ENCODE data around the gene GKN1. TPM values are rescaled to one million over a fixed set of nuclear protein-coding genes. Genes with fewer than 3 reads are reported as not detected.

GKN1 gene
- total RNA-seq, 1 experiment from 2014 or later, result not detected

DNA sequence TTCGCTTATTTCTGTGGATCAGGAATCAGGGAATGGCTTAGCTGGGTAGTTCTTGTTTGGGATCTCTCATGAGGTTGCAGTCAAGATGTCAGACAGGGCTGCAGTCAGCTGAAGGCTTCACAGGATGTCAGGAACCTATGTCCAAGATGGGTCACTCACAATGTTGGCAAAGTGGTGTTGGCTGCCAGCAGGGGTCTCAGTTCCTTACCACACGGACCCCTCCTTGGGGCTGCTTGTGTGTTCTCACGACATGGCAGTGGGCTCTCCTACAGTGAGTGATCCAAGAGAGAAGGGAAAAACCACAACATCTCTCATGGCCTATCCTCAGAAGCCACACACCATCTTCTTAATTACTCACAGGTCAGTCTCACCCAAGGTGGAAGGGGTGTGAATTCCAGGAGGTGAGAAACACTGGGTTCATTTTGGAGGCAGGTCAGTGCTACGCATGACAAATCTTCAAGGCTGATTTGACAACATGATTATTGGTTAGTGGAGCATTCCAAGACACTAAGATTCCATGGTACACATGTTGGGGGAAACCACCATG, 37.2 kb downstream of the GKN1 start:
- peaks cover 16% of the 10 kb centered on the region for H3K4me1 Mint-ChIP-seq
- no peak for ATAC-seq
- H3K9me3 Mint-ChIP-seq, result no peaks in the 10 kb centered on the region
- no peak overlapping the region for H3K4me3 Mint-ChIP-seq
- no peak for DNase-seq (ENCODE audit: low spot score)
- ChIA-PET CTCF (interaction anchor here (0.9 to 1.1 kb wide), 2 partner anchors 68 kb away, joined by 4 to 5 read pairs; no protein-coding TSS in a partner anchor), POLR2A (no interaction called here)
- peaks cover 32% of the 10 kb centered on the region for H3K27me3 Mint-ChIP-seq (ENCODE audit: low read depth)
- no peak for TF ChIP-seq ZNF416 (CRISPR knock-in tag; IDR thresholded peaks at IDR 0.05)
- no peak for TF ChIP-seq CREM (CRISPR knock-in tag; IDR thresholded peaks at IDR 0.05)
- TF ChIP-seq ESRRA (CRISPR knock-in tag; IDR thresholded peaks at IDR 0.05; ENCODE audit: borderline replicate concordance), result no peak
- no peak for TF ChIP-seq GRHL2 (CRISPR knock-in tag; IDR thresholded peaks at IDR 0.05; ENCODE audit: insufficient replicate concordance, severe bottlenecking)
- TF ChIP-seq GABPB1 (CRISPR knock-in tag; IDR thresholded peaks at IDR 0.05), result no peak
- TF ChIP-seq IRF2 (CRISPR knock-in tag; IDR thresholded peaks at IDR 0.05; ENCODE audit: borderline replicate concordance, low read depth), result no peak
- no peak for TF ChIP-seq FOXK1 (CRISPR knock-in tag; IDR thresholded peaks at IDR 0.05)
- TF ChIP-seq ZNF423 (CRISPR knock-in tag; IDR thresholded peaks at IDR 0.05), result no peak
- TF ChIP-seq, protein P1, sequence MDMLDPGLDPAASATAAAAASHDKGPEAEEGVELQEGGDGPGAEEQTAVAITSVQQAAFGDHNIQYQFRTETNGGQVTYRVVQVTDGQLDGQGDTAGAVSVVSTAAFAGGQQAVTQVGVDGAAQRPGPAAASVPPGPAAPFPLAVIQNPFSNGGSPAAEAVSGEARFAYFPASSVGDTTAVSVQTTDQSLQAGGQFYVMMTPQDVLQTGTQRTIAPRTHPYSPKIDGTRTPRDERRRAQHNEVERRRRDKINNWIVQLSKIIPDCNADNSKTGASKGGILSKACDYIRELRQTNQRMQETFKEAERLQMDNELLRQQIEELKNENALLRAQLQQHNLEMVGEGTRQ (CRISPR knock-in tag; IDR thresholded peaks at IDR 0.05), result no peak
- H3K27ac Mint-ChIP-seq, result no peak overlapping the region
- H3K36me3 Mint-ChIP-seq, result no peaks in the 10 kb centered on the region

DNA sequence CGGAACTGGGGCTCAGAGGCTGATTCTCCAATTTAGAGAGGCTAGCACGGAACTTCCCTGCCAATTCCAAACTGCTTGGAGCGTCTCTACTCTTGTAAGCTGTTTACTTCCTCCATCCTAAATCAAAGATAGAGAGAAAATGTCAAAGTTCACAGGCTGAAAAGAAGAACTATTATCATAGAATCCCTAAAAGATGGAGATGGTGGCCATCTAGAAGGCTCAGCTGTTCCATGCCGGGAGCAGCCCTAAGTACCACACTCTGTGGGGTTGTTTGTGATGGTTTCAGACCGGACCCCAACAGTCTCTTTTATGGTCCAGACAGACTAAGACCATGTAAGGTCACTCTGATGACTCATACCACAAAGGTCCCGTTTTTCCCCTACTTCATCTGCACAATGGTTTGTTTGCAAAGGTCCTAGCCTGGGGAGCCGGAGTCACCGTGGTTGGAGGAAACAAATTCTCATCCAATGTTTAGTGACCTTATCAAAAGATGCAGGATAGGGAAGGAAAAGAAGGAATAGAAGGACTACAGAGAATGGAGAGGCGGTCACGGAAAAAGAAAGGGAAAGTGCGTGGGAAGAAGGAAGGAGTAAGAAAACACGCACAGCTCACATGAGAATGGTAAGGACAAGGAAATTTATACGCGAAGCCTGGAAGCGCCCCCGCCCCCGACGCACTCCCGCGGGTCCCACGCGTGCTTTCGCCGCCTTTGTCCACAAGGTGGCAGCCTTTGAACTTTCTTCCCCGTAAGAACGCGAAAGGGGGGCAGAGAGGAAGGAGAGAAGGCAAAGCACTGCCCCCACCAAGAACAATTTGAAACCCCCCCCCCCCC, 38.1 kb downstream of the GKN1 start:
- DNase-seq (ENCODE audit: low spot score), result no peak
- no peak overlapping the region for H3K27ac Mint-ChIP-seq
- POLR2A ChIA-PET, result interaction anchor here (0.6 kb wide), 1 partner anchor 634 kb away, joined by 5 read pairs; no protein-coding TSS in a partner anchor

More for the DNA sequence above, 38.1 kb downstream of the GKN1 start:
- Mint-ChIP-seq H3K4me1 (peaks cover 21% of the 10 kb centered on the region), H3K9me3 (no peaks in the 10 kb centered on the region), H3K36me3 (no peaks in the 10 kb centered on the region), H3K27me3 (ENCODE audit: low read depth) (peaks cover 32% of the 10 kb centered on the region), H3K4me3 (peak overlapping the region; percentile 74)
- CTCF ChIA-PET, result interaction anchor here (0.6 to 1.3 kb wide), 13 partner anchors 16 to 588 kb away, joined by 3 to 8 read pairs (median 4); no protein-coding TSS in a partner anchor
- TF ChIP-seq, protein P2, sequence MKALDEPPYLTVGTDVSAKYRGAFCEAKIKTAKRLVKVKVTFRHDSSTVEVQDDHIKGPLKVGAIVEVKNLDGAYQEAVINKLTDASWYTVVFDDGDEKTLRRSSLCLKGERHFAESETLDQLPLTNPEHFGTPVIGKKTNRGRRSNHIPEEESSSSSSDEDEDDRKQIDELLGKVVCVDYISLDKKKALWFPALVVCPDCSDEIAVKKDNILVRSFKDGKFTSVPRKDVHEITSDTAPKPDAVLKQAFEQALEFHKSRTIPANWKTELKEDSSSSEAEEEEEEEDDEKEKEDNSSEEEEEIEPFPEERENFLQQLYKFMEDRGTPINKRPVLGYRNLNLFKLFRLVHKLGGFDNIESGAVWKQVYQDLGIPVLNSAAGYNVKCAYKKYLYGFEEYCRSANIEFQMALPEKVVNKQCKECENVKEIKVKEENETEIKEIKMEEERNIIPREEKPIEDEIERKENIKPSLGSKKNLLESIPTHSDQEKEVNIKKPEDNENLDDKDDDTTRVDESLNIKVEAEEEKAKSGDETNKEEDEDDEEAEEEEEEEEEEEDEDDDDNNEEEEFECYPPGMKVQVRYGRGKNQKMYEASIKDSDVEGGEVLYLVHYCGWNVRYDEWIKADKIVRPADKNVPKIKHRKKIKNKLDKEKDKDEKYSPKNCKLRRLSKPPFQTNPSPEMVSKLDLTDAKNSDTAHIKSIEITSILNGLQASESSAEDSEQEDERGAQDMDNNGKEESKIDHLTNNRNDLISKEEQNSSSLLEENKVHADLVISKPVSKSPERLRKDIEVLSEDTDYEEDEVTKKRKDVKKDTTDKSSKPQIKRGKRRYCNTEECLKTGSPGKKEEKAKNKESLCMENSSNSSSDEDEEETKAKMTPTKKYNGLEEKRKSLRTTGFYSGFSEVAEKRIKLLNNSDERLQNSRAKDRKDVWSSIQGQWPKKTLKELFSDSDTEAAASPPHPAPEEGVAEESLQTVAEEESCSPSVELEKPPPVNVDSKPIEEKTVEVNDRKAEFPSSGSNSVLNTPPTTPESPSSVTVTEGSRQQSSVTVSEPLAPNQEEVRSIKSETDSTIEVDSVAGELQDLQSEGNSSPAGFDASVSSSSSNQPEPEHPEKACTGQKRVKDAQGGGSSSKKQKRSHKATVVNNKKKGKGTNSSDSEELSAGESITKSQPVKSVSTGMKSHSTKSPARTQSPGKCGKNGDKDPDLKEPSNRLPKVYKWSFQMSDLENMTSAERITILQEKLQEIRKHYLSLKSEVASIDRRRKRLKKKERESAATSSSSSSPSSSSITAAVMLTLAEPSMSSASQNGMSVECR (CRISPR knock-in tag; IDR thresholded peaks at IDR 0.05; ENCODE audit: borderline replicate concordance), result no peak
- TF ChIP-seq, protein P3, sequence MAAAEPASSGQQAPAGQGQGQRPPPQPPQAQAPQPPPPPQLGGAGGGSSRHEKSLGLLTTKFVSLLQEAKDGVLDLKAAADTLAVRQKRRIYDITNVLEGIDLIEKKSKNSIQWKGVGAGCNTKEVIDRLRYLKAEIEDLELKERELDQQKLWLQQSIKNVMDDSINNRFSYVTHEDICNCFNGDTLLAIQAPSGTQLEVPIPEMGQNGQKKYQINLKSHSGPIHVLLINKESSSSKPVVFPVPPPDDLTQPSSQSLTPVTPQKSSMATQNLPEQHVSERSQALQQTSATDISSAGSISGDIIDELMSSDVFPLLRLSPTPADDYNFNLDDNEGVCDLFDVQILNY (CRISPR knock-in tag; IDR thresholded peaks at IDR 0.05), result no peak
- TF ChIP-seq, protein P4, sequence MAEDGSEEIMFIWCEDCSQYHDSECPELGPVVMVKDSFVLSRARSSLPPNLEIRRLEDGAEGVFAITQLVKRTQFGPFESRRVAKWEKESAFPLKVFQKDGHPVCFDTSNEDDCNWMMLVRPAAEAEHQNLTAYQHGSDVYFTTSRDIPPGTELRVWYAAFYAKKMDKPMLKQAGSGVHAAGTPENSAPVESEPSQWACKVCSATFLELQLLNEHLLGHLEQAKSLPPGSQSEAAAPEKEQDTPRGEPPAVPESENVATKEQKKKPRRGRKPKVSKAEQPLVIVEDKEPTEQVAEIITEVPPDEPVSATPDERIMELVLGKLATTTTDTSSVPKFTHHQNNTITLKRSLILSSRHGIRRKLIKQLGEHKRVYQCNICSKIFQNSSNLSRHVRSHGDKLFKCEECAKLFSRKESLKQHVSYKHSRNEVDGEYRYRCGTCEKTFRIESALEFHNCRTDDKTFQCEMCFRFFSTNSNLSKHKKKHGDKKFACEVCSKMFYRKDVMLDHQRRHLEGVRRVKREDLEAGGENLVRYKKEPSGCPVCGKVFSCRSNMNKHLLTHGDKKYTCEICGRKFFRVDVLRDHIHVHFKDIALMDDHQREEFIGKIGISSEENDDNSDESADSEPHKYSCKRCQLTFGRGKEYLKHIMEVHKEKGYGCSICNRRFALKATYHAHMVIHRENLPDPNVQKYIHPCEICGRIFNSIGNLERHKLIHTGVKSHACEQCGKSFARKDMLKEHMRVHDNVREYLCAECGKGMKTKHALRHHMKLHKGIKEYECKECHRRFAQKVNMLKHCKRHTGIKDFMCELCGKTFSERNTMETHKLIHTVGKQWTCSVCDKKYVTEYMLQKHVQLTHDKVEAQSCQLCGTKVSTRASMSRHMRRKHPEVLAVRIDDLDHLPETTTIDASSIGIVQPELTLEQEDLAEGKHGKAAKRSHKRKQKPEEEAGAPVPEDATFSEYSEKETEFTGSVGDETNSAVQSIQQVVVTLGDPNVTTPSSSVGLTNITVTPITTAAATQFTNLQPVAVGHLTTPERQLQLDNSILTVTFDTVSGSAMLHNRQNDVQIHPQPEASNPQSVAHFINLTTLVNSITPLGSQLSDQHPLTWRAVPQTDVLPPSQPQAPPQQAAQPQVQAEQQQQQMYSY (CRISPR knock-in tag; IDR thresholded peaks at IDR 0.05), result no peak
- TF ChIP-seq, protein P5, sequence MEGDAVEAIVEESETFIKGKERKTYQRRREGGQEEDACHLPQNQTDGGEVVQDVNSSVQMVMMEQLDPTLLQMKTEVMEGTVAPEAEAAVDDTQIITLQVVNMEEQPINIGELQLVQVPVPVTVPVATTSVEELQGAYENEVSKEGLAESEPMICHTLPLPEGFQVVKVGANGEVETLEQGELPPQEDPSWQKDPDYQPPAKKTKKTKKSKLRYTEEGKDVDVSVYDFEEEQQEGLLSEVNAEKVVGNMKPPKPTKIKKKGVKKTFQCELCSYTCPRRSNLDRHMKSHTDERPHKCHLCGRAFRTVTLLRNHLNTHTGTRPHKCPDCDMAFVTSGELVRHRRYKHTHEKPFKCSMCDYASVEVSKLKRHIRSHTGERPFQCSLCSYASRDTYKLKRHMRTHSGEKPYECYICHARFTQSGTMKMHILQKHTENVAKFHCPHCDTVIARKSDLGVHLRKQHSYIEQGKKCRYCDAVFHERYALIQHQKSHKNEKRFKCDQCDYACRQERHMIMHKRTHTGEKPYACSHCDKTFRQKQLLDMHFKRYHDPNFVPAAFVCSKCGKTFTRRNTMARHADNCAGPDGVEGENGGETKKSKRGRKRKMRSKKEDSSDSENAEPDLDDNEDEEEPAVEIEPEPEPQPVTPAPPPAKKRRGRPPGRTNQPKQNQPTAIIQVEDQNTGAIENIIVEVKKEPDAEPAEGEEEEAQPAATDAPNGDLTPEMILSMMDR (IDR thresholded peaks at IDR 0.05), result peak; percentile 54; the same call in 1 of the 2 replicates
- no peak for TF ChIP-seq NR3C1 (CRISPR knock-in tag; conservative IDR thresholded peaks at IDR 0.05; ENCODE audit: low read depth)
- no peak for TF ChIP-seq ZNF121 (CRISPR knock-in tag; IDR thresholded peaks at IDR 0.05)
- no peak for TF ChIP-seq CREM (CRISPR knock-in tag; IDR thresholded peaks at IDR 0.05)
- no peak for TF ChIP-seq NR1H2 (CRISPR knock-in tag; IDR thresholded peaks at IDR 0.05)
- ATAC-seq, result no peak; the same call in 1 of the 2 replicates
